ENCODE data around the gene FADS3. TPM values are rescaled to one million over a fixed set of nuclear protein-coding genes. Genes with fewer than 3 reads are reported as not detected.

FADS3 gene
- polyA plus RNA-seq, 2 donors = 7.2 to 9.8 TPM

DNA sequence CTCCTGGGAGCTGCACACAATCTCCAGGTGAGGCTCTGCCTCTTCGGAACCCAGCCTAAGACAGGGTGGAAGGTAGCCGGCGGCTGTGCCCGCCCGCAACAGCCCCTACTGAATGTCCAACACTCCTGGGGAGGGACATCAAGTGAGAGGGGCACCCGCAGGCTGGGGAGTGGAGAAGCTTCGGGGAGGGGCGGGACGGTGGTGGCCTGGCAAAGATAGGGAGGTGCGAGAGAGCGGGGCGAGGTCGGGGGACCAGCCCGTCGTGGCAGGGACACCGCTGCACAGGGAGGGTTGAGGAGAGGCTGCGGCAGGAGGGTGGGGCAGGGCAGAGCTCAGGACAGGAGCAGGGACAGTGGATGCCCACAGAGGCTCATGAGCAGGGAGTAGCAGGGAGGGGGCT lies 8.9 kb upstream of the FADS3 start:
- 89 to 90% methylated on average over 17 of the region's 17 CpGs for WGBS, 2 donors
- H3K27ac ChIP-seq (ENCODE audit: low read depth in 2 of 2, low read length in 1 of 2) = no peak overlapping the region
- no peaks in the 10 kb centered on the region for H3K9me3 ChIP-seq (ENCODE audit: control insufficient read depth in 2 of 2, insufficient read depth in 1 of 2, low read depth in 1 of 2, low read length in 1 of 2)
- H3K27me3 ChIP-seq (ENCODE audit: control insufficient read depth in 1 of 2, insufficient read depth in 2 of 2, low read length in 2 of 2) = no peaks in the 10 kb centered on the region
- no peak overlapping the region for H3K4me3 ChIP-seq (ENCODE audit: low read depth in 1 of 2, low read length in 2 of 2)
- H3K4me1 ChIP-seq (ENCODE audit: control insufficient read depth in 2 of 2, insufficient read depth in 2 of 2, low read length in 1 of 2) = peaks cover 0 to 2% of the 10 kb centered on the region in 2 donors
- no peaks in the 10 kb centered on the region for H3K36me3 ChIP-seq (ENCODE audit: control insufficient read depth in 2 of 2, insufficient read depth in 2 of 2, low read length in 1 of 2)

DNA sequence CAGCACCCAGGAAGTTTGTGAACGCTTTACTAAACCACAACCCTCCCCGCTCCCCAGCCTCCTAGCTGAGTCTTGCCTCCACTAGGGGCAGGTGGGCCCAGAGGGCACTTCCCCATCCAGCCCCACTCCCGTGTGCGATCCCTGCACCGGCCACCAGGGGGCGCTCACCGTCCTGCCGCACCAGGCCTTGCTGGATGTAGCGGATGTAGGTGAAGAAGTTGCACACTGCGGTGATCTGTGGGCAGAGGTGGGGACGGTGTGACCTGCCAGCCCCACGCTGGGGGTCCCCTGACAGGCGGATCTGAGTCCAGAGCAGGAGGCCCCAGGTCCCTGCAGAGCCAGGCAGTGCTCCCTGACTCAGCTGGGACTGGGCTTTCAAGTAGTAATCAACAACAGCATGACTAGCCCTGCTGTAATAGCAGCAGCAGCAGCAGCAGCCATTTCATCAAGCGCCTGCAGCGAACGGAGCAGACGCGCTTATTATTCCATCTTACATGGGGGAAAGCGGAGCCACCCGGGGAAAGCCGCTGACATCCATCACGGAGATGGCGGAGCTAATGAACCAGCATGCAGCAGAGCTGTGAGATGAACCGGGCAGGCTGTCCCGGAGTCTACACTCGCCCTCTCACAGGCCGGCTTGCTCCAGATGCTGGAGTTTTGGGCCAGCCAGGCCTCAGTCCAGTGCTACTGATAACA lies 7.9 kb upstream of the FADS3 start:
- no peaks in the 10 kb centered on the region for H3K36me3 ChIP-seq (ENCODE audit: control insufficient read depth in 2 of 2, insufficient read depth in 2 of 2, low read length in 1 of 2)
- no peaks in the 10 kb centered on the region for H3K27me3 ChIP-seq (ENCODE audit: control insufficient read depth in 1 of 2, insufficient read depth in 2 of 2, low read length in 2 of 2)
- WGBS, 2 donors = 41 to 45% methylated on average over 27 of the region's 27 CpGs
- H3K27ac ChIP-seq (ENCODE audit: low read depth in 2 of 2, low read length in 1 of 2) = peak overlapping the region in 1 of 2 donors; percentile 4
- H3K9me3 ChIP-seq (ENCODE audit: control insufficient read depth in 2 of 2, insufficient read depth in 1 of 2, low read depth in 1 of 2, low read length in 1 of 2) = no peaks in the 10 kb centered on the region
- H3K4me1 ChIP-seq (ENCODE audit: control insufficient read depth in 2 of 2, insufficient read depth in 2 of 2, low read length in 1 of 2) = peaks cover 0 to 2% of the 10 kb centered on the region in 2 donors
- no peak overlapping the region for H3K4me3 ChIP-seq (ENCODE audit: low read depth in 1 of 2, low read length in 2 of 2)

DNA sequence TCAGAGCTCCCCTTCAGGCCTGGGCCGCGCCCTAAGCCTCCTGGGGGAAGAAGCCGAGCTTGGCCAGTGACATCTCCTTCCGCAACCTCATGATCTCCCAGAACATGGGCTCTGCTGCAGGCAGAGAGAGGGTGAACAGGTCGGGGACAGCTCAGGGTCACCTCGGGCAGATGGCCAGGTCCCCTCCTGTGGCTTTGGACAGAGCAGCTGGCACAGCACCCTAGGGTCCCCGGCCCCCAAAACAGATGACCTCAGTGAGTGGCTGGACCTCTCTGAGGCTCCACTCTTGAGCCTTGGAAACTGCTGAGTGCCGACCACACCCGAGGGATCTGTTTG lies 6.9 kb upstream of the FADS3 start:
- Histone ChIP-seq H3K4me3 (ENCODE audit: low read depth in 1 of 2, low read length in 2 of 2) (no peak overlapping the region), H3K36me3 (ENCODE audit: control insufficient read depth in 2 of 2, insufficient read depth in 2 of 2, low read length in 1 of 2) (no peaks in the 10 kb centered on the region), H3K27me3 (ENCODE audit: control insufficient read depth in 1 of 2, insufficient read depth in 2 of 2, low read length in 2 of 2) (no peaks in the 10 kb centered on the region), H3K9me3 (ENCODE audit: control insufficient read depth in 2 of 2, insufficient read depth in 1 of 2, low read depth in 1 of 2, low read length in 1 of 2) (no peaks in the 10 kb centered on the region), H3K27ac (ENCODE audit: low read depth in 2 of 2, low read length in 1 of 2) (no peak overlapping the region), H3K4me1 (ENCODE audit: control insufficient read depth in 2 of 2, insufficient read depth in 2 of 2, low read length in 1 of 2) (peaks cover 0 to 2% of the 10 kb centered on the region in 2 donors)
- 62 to 74% methylated on average over 9 of the region's 9 CpGs for WGBS, 2 donors

DNA sequence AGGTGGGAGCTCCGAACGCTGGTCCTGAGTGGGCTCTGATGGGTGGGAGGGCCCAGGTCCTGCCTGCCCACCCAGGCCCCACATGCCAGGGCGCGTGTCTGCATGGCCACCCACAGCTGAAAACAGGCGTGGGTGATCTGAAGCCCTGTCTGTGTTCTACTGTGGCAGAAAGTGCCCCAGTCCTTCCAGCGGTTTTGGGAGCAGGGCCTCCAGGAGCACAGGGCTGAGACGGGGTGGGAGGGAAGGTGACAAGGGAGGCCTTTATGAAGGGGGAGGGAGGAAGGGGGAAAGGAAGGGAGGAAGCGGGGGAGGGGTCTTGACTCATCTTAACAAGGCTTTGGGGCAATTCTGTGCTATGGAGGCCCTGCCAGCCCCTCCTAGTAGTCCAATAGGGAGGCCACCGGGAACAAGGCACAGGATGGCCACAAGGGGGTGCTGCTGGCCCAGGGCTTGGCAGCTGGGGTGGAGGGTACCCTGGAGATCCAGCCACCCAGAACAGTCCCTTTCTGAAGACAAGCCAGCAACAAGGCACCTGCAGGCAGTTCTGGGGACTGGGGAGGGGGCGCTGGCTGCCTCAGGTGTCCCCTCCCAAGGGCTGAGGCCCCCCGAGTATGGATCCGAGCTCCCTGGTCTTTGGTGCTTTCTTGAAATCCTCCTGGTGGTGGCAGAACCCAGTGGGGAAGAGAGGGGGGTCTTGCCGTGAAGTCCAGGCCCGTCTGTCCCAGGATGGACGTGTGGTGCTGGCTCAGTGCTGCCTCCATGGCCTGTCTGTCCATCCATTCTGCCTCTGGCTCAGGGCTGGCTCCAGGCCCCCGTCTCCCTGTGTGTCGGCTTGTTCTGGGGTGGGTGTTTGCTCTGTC lies 6.3 kb upstream of the FADS3 start:
- H3K9me3 ChIP-seq (ENCODE audit: control insufficient read depth in 2 of 2, insufficient read depth in 1 of 2, low read depth in 1 of 2, low read length in 1 of 2) = no peaks in the 10 kb centered on the region
- H3K27me3 ChIP-seq (ENCODE audit: control insufficient read depth in 1 of 2, insufficient read depth in 2 of 2, low read length in 2 of 2) = no peaks in the 10 kb centered on the region
- peaks cover 0 to 2% of the 10 kb centered on the region in 2 donors for H3K4me1 ChIP-seq (ENCODE audit: control insufficient read depth in 2 of 2, insufficient read depth in 2 of 2, low read length in 1 of 2)
- 60 to 65% methylated on average over 16 to 17 of the region's 17 CpGs for WGBS, 2 donors
- H3K36me3 ChIP-seq (ENCODE audit: control insufficient read depth in 2 of 2, insufficient read depth in 2 of 2, low read length in 1 of 2) = no peaks in the 10 kb centered on the region
- H3K4me3 ChIP-seq (ENCODE audit: low read depth in 1 of 2, low read length in 2 of 2) = no peak overlapping the region
- no peak overlapping the region for H3K27ac ChIP-seq (ENCODE audit: low read depth in 2 of 2, low read length in 1 of 2)

DNA sequence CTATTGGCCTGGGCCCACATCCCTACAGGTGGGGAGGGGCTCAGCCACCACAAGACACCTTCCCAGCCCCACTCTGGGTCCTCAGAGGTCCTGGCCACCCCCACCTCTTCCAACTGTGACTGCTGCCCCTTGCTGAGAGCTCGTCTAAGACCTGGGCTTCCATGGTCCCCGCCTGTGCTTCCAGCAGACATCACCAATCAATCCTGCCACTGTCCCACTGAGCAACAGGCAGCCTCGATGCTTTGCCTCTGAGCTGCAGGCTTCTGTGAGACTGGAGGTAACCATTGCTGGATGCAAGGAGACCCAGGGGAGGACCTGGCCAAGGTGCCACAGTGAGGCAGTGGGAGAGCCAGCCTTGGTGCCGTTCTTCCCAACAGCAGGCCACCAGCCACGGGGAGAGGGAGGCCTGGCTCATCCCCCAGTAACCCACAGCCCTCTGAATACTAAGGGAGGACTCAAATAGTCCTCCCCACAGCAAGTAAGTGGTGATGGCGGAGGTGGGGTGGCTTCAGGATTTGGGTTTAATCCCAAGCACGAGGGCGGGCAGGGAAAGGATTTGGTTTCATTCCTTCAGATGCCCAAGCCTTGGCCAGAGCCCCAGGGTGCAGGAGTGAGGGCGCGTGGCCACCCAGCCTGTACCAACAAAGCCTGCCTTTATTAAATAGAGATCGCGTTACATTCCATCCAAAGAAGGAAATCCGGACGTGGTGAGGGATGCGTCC lies 5.5 kb upstream of the FADS3 start:
- 64 to 67% methylated on average over 15 of the region's 15 CpGs for WGBS, 2 donors
- no peak overlapping the region for H3K27ac ChIP-seq (ENCODE audit: low read depth in 2 of 2, low read length in 1 of 2)

DNA sequence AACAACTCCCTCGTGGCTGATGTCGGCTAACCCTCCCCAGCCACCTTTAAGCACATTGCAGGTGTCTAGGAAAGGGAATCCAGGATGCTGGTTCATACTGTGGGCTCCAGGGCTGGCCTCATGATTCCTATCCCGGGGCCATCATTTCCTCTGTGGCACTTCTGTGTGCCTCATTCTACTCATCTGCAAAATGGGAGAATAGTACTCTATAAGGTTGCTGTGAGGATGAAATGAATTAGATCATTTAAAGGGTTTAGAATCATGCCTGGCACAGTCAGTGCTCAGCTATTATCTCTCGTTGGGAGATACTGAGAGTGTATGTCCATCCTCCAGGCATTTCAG lies 4.3 kb upstream of the FADS3 start:
- 66 to 69% methylated on average over 4 of the region's 4 CpGs for WGBS, 2 donors
- H3K36me3 ChIP-seq (ENCODE audit: control insufficient read depth in 2 of 2, insufficient read depth in 2 of 2, low read length in 1 of 2) = no peaks in the 10 kb centered on the region
- H3K27me3 ChIP-seq (ENCODE audit: control insufficient read depth in 1 of 2, insufficient read depth in 2 of 2, low read length in 2 of 2) = no peaks in the 10 kb centered on the region
- no peak overlapping the region for H3K27ac ChIP-seq (ENCODE audit: low read depth in 2 of 2, low read length in 1 of 2)
- peaks cover 4 to 5% of the 10 kb centered on the region in 2 donors for H3K4me1 ChIP-seq (ENCODE audit: control insufficient read depth in 2 of 2, insufficient read depth in 2 of 2, low read length in 1 of 2)
- no peak overlapping the region for H3K4me3 ChIP-seq (ENCODE audit: low read depth in 1 of 2, low read length in 2 of 2)
- H3K9me3 ChIP-seq (ENCODE audit: control insufficient read depth in 2 of 2, insufficient read depth in 1 of 2, low read depth in 1 of 2, low read length in 1 of 2) = no peaks in the 10 kb centered on the region

More for the DNA sequence above, 5.5 kb upstream of the FADS3 start:
- Histone ChIP-seq H3K4me3 (ENCODE audit: low read depth in 1 of 2, low read length in 2 of 2) (no peak overlapping the region), H3K9me3 (ENCODE audit: control insufficient read depth in 2 of 2, insufficient read depth in 1 of 2, low read depth in 1 of 2, low read length in 1 of 2) (no peaks in the 10 kb centered on the region), H3K4me1 (ENCODE audit: control insufficient read depth in 2 of 2, insufficient read depth in 2 of 2, low read length in 1 of 2) (peaks cover 0 to 2% of the 10 kb centered on the region in 2 donors), H3K36me3 (ENCODE audit: control insufficient read depth in 2 of 2, insufficient read depth in 2 of 2, low read length in 1 of 2) (no peaks in the 10 kb centered on the region), H3K27me3 (ENCODE audit: control insufficient read depth in 1 of 2, insufficient read depth in 2 of 2, low read length in 2 of 2) (no peaks in the 10 kb centered on the region)

DNA sequence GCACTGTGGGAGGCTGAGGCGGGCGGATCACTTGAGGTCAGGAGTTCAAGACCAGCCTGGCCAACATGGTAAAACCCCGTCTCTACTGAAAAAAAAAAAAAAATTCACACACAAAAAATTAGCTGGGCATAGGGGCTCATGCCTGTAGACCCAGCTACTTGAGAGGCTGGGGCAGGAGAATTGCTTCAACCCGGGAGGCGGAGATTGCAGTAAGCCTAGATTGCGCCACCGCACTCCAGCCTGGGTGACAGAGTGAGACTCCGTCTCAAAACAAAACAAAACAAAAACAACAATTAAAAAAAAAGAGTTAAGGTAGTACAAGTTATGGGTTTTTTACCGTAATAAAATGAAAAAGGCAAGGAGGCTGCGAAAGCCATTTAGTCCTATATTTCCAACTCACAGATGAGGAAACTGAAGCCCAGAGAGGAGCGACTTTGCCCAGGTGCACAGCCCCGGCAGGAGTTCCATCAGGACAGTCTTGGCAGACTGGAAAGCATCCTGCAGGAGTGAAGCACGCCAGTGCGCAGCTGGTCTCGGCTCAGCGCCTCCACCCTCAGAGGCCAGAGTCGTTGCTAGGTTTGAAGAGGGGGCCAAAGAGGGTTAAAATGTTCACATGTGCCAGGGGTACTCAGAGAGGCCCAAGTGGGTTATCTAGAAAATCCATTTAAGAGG lies 3.8 kb upstream of the FADS3 start:
- 80 to 83% methylated on average over 16 to 17 of the region's 17 CpGs for WGBS, 2 donors
- no peak overlapping the region for H3K27ac ChIP-seq (ENCODE audit: low read depth in 2 of 2, low read length in 1 of 2)
- no peak overlapping the region for H3K4me3 ChIP-seq (ENCODE audit: low read depth in 1 of 2, low read length in 2 of 2)
- H3K27me3 ChIP-seq (ENCODE audit: control insufficient read depth in 1 of 2, insufficient read depth in 2 of 2, low read length in 2 of 2) = no peaks in the 10 kb centered on the region
- peaks cover 6 to 10% of the 10 kb centered on the region in 2 donors for H3K4me1 ChIP-seq (ENCODE audit: control insufficient read depth in 2 of 2, insufficient read depth in 2 of 2, low read length in 1 of 2)
- no peaks in the 10 kb centered on the region for H3K9me3 ChIP-seq (ENCODE audit: control insufficient read depth in 2 of 2, insufficient read depth in 1 of 2, low read depth in 1 of 2, low read length in 1 of 2)
- H3K36me3 ChIP-seq (ENCODE audit: control insufficient read depth in 2 of 2, insufficient read depth in 2 of 2, low read length in 1 of 2) = no peaks in the 10 kb centered on the region

DNA sequence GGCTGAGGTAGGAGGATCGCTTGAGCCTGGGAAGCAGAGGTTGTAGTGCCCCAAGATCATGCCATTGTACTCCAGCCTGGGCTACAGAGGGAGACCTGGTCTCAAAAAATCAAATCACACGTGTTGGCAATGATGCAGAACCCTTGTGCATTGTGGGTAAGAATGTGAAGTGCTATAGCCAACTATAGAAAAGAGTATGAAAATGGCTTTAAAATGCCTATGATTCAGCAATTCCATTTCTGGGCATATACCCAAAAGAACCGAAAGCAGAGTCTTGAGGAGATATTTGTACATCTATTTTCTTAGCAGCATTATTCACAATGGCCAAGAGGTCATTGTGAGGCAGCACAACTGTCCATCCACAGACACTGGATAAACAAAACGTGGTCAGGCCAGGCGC lies 2.6 kb upstream of the FADS3 start:
- peaks cover 4 to 11% of the 10 kb centered on the region in 2 donors for H3K4me1 ChIP-seq (ENCODE audit: control insufficient read depth in 2 of 2, insufficient read depth in 2 of 2, low read length in 1 of 2)
- H3K27me3 ChIP-seq (ENCODE audit: control insufficient read depth in 1 of 2, insufficient read depth in 2 of 2, low read length in 2 of 2) = no peaks in the 10 kb centered on the region
- 50% methylated on average over 5 of the region's 5 CpGs for WGBS, 2 donors
- no peaks in the 10 kb centered on the region for H3K36me3 ChIP-seq (ENCODE audit: control insufficient read depth in 2 of 2, insufficient read depth in 2 of 2, low read length in 1 of 2)
- H3K27ac ChIP-seq (ENCODE audit: low read depth in 2 of 2, low read length in 1 of 2) = no peak overlapping the region
- no peak overlapping the region for H3K4me3 ChIP-seq (ENCODE audit: low read depth in 1 of 2, low read length in 2 of 2)
- no peaks in the 10 kb centered on the region for H3K9me3 ChIP-seq (ENCODE audit: control insufficient read depth in 2 of 2, insufficient read depth in 1 of 2, low read depth in 1 of 2, low read length in 1 of 2)

DNA sequence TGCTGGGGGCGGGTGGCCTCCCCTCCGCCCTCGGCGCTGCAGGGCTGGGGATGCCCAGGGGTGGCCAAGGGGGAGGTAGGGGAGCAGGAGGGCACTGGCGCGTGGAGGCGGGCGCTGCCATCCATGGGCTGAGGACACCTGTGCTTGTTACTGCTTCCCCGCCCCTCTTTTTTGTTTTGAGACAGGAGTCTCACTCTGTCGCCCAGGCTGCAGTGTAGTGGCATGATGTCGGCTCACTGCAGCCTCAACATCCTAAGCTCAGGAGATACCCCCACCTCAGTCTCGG lies 683 bp upstream of the FADS3 start:
- WGBS, 2 donors = 10 to 15% methylated on average over 9 to 12 of the region's 12 CpGs
- Histone ChIP-seq H3K4me1 (ENCODE audit: control insufficient read depth in 2 of 2, insufficient read depth in 2 of 2, low read length in 1 of 2) (peaks cover 4 to 14% of the 10 kb centered on the region in 2 donors), H3K4me3 (ENCODE audit: low read depth in 1 of 2, low read length in 2 of 2) (peak overlapping the region in 1 of 2 donors; percentile 72), H3K36me3 (ENCODE audit: control insufficient read depth in 2 of 2, insufficient read depth in 2 of 2, low read length in 1 of 2) (no peaks in the 10 kb centered on the region), H3K27me3 (ENCODE audit: control insufficient read depth in 1 of 2, insufficient read depth in 2 of 2, low read length in 2 of 2) (no peaks in the 10 kb centered on the region), H3K27ac (ENCODE audit: low read depth in 2 of 2, low read length in 1 of 2) (peak overlapping the region; percentile 68 to 83), H3K9me3 (ENCODE audit: control insufficient read depth in 2 of 2, insufficient read depth in 1 of 2, low read depth in 1 of 2, low read length in 1 of 2) (peaks cover 0 to under 1% of the 10 kb centered on the region in 2 donors)

Measured in esophagus (tissue), 2 donors.